HG03558 (cell line): ENCODE measurements around the gene ITGAE.
"Not testable (repeated sequence)": the region's sequence is repeated elsewhere in the genome, so short reads cannot be mapped to it uniquely, and the experiment has no call there.

Source experiments
- ATAC-seq: cut with Tn5 transposase; IDR thresholded peaks from one replicate; pipeline ENCODE4 v1.9.1; 2021; ENCODE audit warnings: moderate number of reproducible peaks; ENCODE audit not compliant: unreplicated experiment; ENCODE audit errors: extremely low read depth

ITGAE gene

GRCh38 chr17:3800362-3801271 lies at the start of gene ITGAE:
Gene ITGAE, minus strand, starts transcription at chr17:3801188. Its CDS starts 44 bp downstream, at chr17:3801144.
- ATAC-seq: no peak

- ATAC-seq: no peak
Measured at GRCh38 chr17:3848229-3848835, 47.3 kb upstream of the ITGAE start.

GRCh38 chr17:3847165-3847670 lies 46.2 kb upstream of the ITGAE start:
- ATAC-seq: no peak

- no peak for ATAC-seq
Measured at GRCh38 chr17:3846437-3847164, 45.6 kb upstream of the ITGAE start.

- ATAC-seq: peak; percentile 73
Measured at GRCh38 chr17:3845621-3846436, 44.8 kb upstream of the ITGAE start, which contains the start of gene NCBP3. Gene NCBP3, minus strand, starts transcription at chr17:3846246. Its CDS starts 23 bp downstream, at chr17:3846223.

- ATAC-seq: no peak
Measured at GRCh38 chr17:3845291-3845620, 44.3 kb upstream of the ITGAE start.

- ATAC-seq: not testable (repeated sequence)
Measured at GRCh38 chr17:3844556-3844955, 43.6 kb upstream of the ITGAE start.

GRCh38 chr17:3843935-3844516 lies 43.0 kb upstream of the ITGAE start:
- ATAC-seq: no peak

GRCh38 chr17:3838206-3838605 lies 37.2 kb upstream of the ITGAE start:
- no peak for ATAC-seq

GRCh38 chr17:3836551-3836950 lies 35.6 kb upstream of the ITGAE start:
- ATAC-seq: no peak

GRCh38 chr17:3835410-3836229 lies 34.6 kb upstream of the ITGAE start:
- no peak for ATAC-seq

GRCh38 chr17:3834811-3835210 lies 33.8 kb upstream of the ITGAE start:
- ATAC-seq: no peak

GRCh38 chr17:3828852-3829232 lies 27.9 kb upstream of the ITGAE start:
- ATAC-seq: no peak

GRCh38 chr17:3828151-3828851 lies 27.3 kb upstream of the ITGAE start:
- ATAC-seq: no peak

GRCh38 chr17:3827124-3827773 lies 26.3 kb upstream of the ITGAE start:
- ATAC-seq: no peak

GRCh38 chr17:3826191-3826590 lies 25.2 kb upstream of the ITGAE start:
- ATAC-seq: no peak

- ATAC-seq: no peak
Measured at GRCh38 chr17:3821101-3821500, 20.1 kb upstream of the ITGAE start.

- ATAC-seq: no peak
Measured at GRCh38 chr17:3818786-3819185, 17.8 kb upstream of the ITGAE start.
